Activated naive CD4-positive, alpha-beta T cell treated with anti-CD3 and anti-CD28 coated beads, Interleukin-2, amount 50 U/mL, for 16 hours (primary cell): Measurements from ENCODE around the gene RIMKLB.
"Not testable (repeated sequence)": the region's sequence is repeated elsewhere in the genome, so short reads cannot be mapped to it uniquely, and the experiment has no call there.

Source experiments
- DNase-seq: peaks from one replicate; pipeline ENCODE4 v3.0.0-alpha.2; 2020

Gene RIMKLB

DNA sequence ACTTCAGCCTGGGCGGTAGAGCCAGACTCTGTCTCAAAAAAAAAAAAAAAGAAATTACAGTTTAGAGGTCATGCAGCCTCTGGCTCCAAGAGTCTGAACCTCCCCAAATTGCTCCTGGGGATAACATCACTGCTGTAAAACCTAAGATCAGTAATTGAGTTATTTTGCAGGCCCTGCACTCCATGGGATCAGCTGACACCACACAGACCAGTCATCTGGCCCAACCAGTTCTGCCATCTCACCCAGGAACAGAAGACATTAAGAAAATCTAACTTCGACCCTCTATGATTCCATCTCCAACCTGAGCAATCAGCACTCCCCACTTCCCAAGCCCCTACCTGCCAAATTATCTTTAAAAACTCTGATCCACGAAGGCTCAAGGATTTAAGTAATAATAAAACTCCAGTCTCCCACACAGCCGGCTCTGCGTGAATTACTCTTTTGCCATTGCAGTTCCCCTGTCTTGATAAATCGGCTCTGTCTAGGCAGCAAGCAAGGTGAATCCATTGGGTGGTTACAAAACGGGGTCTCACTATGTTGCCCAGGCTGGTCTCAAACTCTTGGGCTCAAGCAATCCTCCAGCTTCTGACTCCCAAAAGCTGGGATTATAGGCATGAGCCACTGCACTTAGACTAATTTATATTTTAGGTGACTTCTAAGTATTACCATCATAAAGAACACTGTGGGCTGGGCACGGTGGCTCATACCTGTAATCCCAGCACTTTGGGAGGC lies 123.1 kb downstream of the RIMKLB start:
- not testable (repeated sequence) for DNase-seq

DNA sequence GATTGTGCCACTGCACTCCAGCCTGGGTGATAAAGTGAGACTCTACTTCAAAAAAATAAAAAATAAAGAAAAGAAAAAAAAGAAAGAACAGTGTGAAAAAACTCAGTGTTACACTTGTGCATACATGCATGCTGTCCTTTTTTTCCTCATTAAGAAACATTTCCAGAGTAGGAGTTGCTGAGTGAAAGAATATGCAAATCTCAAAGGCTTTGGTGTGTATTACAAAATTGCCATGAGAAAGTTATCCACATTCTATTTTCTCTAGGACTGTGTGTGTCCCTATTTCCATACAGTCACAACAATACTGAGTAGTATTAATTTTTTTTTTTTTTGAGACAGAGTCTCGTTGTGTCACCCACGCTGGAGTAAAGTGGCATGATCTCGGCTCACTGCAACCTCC lies 123.8 kb downstream of the RIMKLB start:
- DNase-seq = no peak

DNA sequence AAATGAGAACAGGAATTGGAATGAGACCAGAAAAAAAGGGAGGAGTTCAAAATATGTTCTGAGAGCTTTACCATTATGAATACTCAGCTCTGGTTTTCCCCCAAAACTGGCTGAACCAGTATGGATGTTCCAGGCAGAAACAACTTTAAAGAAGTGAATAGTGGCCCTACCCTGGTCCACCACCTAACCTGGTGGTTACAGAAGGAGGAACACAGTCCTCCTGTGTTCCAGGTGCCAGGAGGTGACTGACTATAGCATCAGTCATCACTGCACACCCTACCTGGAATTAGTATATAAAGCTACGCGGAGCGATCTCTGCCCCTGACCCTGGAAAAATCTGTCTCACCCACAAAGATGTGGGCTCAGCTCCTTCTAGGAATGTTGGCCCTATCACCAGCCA lies 124.5 kb downstream of the RIMKLB start, which contains the start of gene A2ML1:
Gene A2ML1, plus strand, starts transcription at position 324 of the 400 bp plus-strand sequence. Its CDS starts 31 bp downstream, at position 355.
- DNase-seq = no peak

DNA sequence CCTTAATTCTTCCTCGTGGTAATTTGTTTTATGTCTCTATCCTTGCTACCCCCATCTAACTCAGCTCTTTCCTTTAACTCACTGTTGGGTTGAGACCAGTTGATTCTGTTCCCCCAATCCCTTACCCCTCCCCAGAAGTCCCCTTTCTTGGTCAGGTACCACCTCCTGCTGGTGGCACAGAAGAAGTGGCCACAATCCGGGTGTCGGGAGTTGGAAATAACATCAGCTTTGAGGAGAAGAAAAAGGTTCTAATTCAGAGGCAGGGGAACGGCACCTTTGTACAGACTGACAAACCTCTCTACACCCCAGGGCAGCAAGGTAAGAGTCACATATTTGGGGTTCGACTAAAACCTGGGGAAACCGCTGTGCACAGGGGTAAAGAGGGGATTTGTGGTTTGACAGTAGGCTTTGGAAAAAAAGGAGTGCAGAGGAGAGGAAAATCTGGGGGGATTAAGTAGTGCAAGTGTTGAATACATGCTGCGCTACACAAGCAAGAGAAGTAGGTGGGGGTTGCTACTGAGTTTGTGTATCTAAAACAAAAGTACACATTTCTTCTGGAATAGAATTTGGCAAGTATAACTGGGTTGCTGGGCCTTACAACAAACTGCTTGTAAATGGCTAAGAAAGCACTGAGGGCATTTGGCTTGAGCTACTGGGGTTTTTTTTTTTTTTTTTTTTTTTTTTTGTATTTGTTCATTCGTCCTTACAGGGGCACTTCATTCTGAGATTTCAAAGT lies 125.9 kb downstream of the RIMKLB start:
- DNase-seq = no peak

DNA sequence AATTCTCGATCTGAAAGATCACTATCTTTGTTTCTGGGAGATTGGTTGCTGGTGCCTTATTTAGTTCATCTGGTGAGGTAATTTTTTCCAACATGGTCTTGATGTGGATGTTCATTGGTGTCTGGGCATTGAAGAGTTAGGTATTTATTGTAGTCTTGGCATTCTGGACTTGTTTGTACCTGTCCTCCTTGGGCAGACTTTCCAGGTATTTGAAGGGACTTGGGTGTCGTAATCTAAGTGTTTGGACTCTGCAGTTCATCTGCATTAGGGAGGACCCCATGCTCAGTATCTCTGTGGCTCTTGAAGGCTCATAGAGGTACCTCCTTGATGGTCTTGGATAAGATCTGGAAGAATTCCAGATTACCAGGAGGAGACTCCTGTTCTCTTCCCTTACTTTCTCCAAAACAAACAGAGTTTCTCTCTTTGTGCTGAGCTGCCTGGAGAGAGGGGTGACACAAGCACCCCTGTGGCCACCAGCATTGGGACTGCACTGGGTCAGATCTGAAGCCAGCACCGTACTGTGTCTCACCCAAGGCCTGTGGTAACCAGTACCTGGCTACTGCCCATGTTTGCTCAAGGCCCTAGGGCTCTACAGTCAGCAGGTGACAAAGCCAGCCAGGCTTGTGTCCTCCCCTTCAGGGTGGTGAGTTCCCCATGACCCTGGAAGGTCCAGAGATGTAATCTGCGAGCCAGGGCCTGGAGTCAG lies 129.9 kb downstream of the RIMKLB start:
- DNase-seq = no peak

DNA sequence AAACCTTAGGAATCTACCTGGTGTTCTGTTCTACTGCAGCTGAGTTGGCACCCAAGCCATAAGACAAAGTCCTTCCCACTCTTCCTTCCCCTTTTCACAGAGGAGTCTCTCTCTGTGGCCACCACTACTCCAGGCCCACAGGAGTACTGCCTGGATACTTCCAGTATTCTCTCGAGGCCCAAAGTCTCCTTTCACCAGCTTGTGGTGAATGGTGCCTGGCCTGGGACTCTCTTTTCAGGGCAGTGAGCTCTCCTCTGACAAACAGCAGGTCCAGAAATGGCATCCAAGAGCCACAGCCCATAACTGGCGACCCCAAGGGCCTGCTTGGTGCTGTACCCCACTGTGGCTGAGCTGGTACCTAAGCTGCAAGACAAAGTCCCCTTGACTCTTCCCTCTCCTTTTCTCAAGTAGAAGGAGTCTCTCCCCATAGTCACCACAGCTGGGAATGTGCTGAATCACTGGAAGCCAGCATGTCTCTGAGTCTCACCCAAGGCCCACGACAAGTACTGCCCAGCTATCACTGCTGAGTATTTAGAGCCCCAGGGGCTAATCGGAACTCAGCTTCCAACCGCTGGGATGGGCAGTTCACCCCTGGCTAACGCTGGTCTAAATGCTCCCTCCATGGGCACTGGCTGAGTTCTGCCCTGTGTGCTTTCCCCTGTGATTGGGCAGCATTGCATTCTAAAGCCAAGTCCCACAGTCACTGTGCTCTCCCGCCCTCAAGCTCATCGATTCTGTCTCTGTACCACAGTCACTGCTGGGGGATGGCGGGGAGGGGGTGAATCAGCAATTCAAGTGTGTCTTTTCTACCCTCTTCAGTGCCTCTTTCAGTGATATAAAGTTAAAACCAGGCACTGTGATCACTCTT lies 130.7 kb downstream of the RIMKLB start:
- DNase-seq = no peak

DNA sequence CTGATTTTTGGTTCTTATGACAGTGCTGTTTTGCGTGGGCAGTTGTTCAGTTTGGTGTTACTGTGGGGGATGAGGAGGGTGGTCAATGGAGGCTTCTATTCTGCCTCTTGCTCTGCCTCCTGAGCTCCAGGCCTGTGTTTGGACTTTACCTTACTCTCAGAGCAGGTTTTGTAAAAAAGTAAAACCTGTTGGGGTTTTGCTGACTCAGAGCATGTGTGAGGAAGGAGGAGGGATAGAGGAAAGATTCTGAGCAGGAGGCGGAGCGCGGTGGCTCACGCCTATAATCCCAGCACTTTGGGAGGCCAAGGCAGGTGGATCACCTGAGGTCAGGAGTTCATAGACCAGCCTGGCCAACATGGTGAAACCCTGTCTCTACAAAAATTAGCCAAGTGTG lies 131.3 kb downstream of the RIMKLB start:
- no peak for DNase-seq

DNA sequence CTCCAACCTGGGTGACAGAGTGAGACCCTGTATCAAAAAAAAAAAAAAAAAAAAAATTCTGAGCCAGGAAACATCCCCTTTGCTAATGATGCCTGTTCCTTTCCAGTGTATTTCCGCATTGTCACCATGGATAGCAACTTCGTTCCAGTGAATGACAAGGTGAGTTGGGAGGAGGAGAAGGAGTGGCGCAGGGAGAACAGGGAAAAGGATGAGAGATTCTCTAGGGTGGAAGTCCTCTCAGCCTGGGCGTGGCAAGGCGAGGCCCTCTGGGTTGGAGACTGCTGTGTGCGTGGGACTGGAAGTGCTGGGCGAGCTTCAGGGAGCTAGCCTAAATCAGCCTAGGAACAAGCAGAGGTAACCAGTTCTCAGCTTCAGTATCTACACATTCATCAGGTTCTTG lies 131.8 kb downstream of the RIMKLB start:
- no peak for DNase-seq

DNA sequence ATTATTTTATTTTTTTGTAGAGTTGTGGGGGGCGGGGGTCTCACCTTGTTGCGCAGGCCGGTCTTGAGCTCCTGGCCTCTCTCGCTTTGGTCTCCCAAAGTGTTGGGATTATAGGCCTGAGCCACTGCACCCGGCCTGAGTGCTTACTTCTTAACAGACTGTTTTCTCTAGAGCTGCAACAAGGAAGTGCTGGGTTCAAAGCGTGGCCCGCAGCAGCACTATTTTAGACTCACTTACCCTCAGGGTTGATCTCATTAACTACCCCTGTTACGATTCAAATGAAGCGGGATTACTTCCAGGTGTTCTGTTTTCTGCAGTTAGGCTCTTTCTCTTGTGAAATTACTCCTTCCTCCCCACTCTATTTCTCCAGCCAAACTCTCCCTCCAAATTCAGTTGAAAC lies 133.3 kb downstream of the RIMKLB start:
- DNase-seq = no peak

DNA sequence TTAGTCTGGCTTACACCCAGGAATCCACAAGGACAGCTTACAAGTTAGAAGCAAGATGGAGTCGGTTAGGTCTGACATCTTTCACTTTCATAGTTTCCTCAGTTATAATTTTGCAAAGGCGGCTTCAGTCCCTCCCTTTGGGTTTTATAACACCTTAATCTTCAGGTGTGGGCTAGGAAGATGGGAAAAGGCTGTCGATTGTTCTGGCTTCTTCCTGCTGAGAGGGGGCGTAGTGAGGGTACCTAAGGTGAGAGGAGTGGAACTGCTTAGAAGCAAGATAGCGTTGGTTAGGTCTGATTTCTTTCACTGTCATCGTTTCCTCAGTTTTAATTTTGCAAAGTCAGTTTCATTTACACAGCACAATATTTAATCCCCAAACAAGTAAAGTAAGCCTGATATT lies 134.7 kb downstream of the RIMKLB start:
- no peak for DNase-seq
